H9 (cell line): Measurements from ENCODE around the gene RAB17. TPM values are rescaled to one million over a fixed set of nuclear protein-coding genes. Genes with fewer than 3 reads are reported as not detected.

Experiments used
- DNase-seq: peaks from one replicate; pipeline ENCODE4 v3.0.0-alpha.2; 2017
- H2AFZ ChIP-seq: one replicate; pipeline ENCODE4 v1.6.1; 2013; ENCODE audit warnings: mild to moderate bottlenecking, low read length, control low read depth, moderate library complexity
- H2AK5ac ChIP-seq: 2 replicates; pipeline ENCODE4 v1.6.1; 2013; ENCODE audit warnings: low read length, control low read depth, mixed read lengths; ENCODE audit not compliant: insufficient read length
- H2BK120ac ChIP-seq: one replicate; pipeline ENCODE4 v1.6.1; 2013; ENCODE audit warnings: low read depth, mild to moderate bottlenecking, low read length, control low read depth, inconsistent platforms; ENCODE audit not compliant: poor library complexity, severe bottlenecking
- H2BK12ac ChIP-seq: 2 replicates; pipeline ENCODE4 v1.6.1; 2013; ENCODE audit warnings: low read length, control low read depth, mixed read lengths, low read depth; ENCODE audit not compliant: insufficient read length
- H2BK15ac ChIP-seq: 2 replicates; pipeline ENCODE4 v1.6.1; 2013; ENCODE audit warnings: low read depth, low read length, control low read depth
- H2BK20ac ChIP-seq: one replicate; pipeline ENCODE4 v1.6.1; 2013; ENCODE audit warnings: low read depth, mild to moderate bottlenecking, low read length, control low read depth, inconsistent platforms; ENCODE audit not compliant: poor library complexity, severe bottlenecking
- H2BK5ac ChIP-seq: 2 replicates; pipeline ENCODE4 v1.6.1; 2013; ENCODE audit warnings: low read length, control low read depth, mixed read lengths; ENCODE audit not compliant: insufficient read length
- H3K14ac ChIP-seq: 2 replicates; pipeline ENCODE4 v1.6.1; 2013; ENCODE audit warnings: low read length, control low read depth; ENCODE audit not compliant: insufficient read depth
- H3K18ac ChIP-seq: 2 replicates; pipeline ENCODE4 v1.6.1; 2013; ENCODE audit warnings: low read depth, mild to moderate bottlenecking, mixed read lengths, low read length, control low read depth; ENCODE audit not compliant: insufficient read length
- H3K23ac ChIP-seq: 2 replicates; pipeline ENCODE4 v1.6.1; 2013; ENCODE audit warnings: low read length, control low read depth, mixed read lengths, low read depth; ENCODE audit not compliant: insufficient read length
- H3K23me2 ChIP-seq: 2 replicates; pipeline ENCODE4 v1.6.1; 2013; ENCODE audit warnings: low read depth, mild to moderate bottlenecking, mixed read lengths, low read length, control low read depth; ENCODE audit not compliant: insufficient read length, poor library complexity, severe bottlenecking
- H3K27ac ChIP-seq: 2 replicates; pipeline ENCODE4 v1.5.1; 2013; ENCODE audit warnings: low read length, control low read depth, mixed read lengths, low read depth; ENCODE audit not compliant: insufficient read length
- H3K27me3 ChIP-seq: 2 replicates; pipeline ENCODE4 v1.6.1; 2013; ENCODE audit warnings: low read length, control low read depth, inconsistent platforms; ENCODE audit not compliant: insufficient read depth
- H3K4ac ChIP-seq: 2 replicates; pipeline ENCODE4 v1.6.1; 2013; ENCODE audit warnings: low read depth, mild to moderate bottlenecking, control low read depth, inconsistent platforms, low read length, moderate library complexity
- H3K4me1 ChIP-seq: 2 replicates; pipeline ENCODE4 v1.6.1; 2013; ENCODE audit warnings: low read length, control low read depth, inconsistent platforms; ENCODE audit not compliant: insufficient read depth
- H3K4me2 ChIP-seq: 2 replicates; pipeline ENCODE4 v1.6.1; 2013; ENCODE audit warnings: low read length, control low read depth, mixed read lengths; ENCODE audit not compliant: insufficient read length, insufficient read depth
- H3K56ac ChIP-seq: 2 replicates; pipeline ENCODE4 v1.6.1; 2013; ENCODE audit warnings: low read depth, mild to moderate bottlenecking, mixed read lengths, low read length, control low read depth; ENCODE audit not compliant: insufficient read length
- H3K79me1 ChIP-seq: 2 replicates; pipeline ENCODE4 v1.6.1; 2013; ENCODE audit warnings: low read depth, mild to moderate bottlenecking, moderate library complexity, low read length, control low read depth, inconsistent platforms; ENCODE audit not compliant: insufficient read depth, poor library complexity, severe bottlenecking
- H3K79me2 ChIP-seq: 2 replicates; pipeline ENCODE4 v1.6.1; 2013; ENCODE audit warnings: low read length, control low read depth, inconsistent platforms; ENCODE audit not compliant: insufficient read depth
- H3K9ac ChIP-seq: 2 replicates; pipeline ENCODE4 v1.6.1; 2013; ENCODE audit warnings: low read length, control low read depth, mixed read lengths; ENCODE audit not compliant: insufficient read length; ENCODE audit errors: extremely low read depth
- H3K9me3 ChIP-seq: one replicate; pipeline ENCODE4 v1.6.1; 2013; ENCODE audit warnings: low read depth, low read length, inconsistent platforms; ENCODE audit not compliant: control insufficient read depth
- H3T11ph ChIP-seq: one replicate; pipeline ENCODE4 v1.6.1; 2013; ENCODE audit warnings: mild to moderate bottlenecking, low read length, control low read depth, inconsistent platforms
- H4K20me1 ChIP-seq: one replicate; pipeline ENCODE4 v1.6.1; 2013; ENCODE audit not compliant: control insufficient read depth, insufficient read length, insufficient read depth
- H4K5ac ChIP-seq: 2 replicates; pipeline ENCODE4 v1.6.1; 2013; ENCODE audit warnings: low read depth, mild to moderate bottlenecking, mixed read lengths, low read length, control low read depth; ENCODE audit not compliant: insufficient read length
- H4K8ac ChIP-seq: replicated peaks from 2 replicates; pipeline ENCODE4 v1.6.1; 2013; ENCODE audit warnings: low read length, control low read depth, mixed read lengths, low read depth; ENCODE audit not compliant: insufficient read length
- H4K91ac ChIP-seq: 2 replicates; pipeline ENCODE4 v1.6.1; 2013; ENCODE audit warnings: low read depth, mild to moderate bottlenecking, moderate library complexity, mixed read lengths, low read length, control low read depth; ENCODE audit not compliant: insufficient read length
- H3K27ac Mint-ChIP-seq, 3 experiments: 2 replicates in 2 of 3; 3 replicates in 1 of 3; pipeline ENCODE4 v1.8.0; 2020 to 2021; ENCODE audit warnings: mixed read lengths in 3 of 3, mild to moderate bottlenecking in 1 of 3, moderate library complexity in 1 of 3
- H3K27me3 Mint-ChIP-seq: 2 replicates; pipeline ENCODE4 v1.8.0; 2021; ENCODE audit warnings: low read depth, mild to moderate bottlenecking, moderate library complexity, mixed read lengths
- H3K36me3 Mint-ChIP-seq, 3 experiments: 2 replicates in 2 of 3; 3 replicates in 1 of 3; pipeline ENCODE4 v1.8.0; 2020 to 2021; ENCODE audit warnings: low read depth in 3 of 3, mixed read lengths in 3 of 3; ENCODE audit not compliant: insufficient read depth in 1 of 3
- H3K4me1 Mint-ChIP-seq, 2 experiments: 2 replicates each; pipeline ENCODE4 v1.8.0; 2020; ENCODE audit warnings: mixed read lengths in 2 of 2
- H3K4me3 Mint-ChIP-seq, 2 experiments: 2 replicates in 1 of 2; 3 replicates in 1 of 2; pipeline ENCODE4 v1.8.0; 2020 to 2021; ENCODE audit warnings: mild to moderate bottlenecking in 2 of 2, mixed read lengths in 2 of 2, moderate library complexity in 1 of 2
- H3K9me3 Mint-ChIP-seq, 2 experiments: 2 replicates in 1 of 2; 3 replicates in 1 of 2; pipeline ENCODE4 v1.8.0; 2020; ENCODE audit warnings: mild to moderate bottlenecking in 2 of 2, mixed read lengths in 2 of 2, moderate library complexity in 1 of 2
- CTCF ChIP-seq: fragments of 200-600 bp; sonication (generic); conservative IDR thresholded peaks from 3 replicates; pipeline ENCODE4 v1.8.0; 2021; ENCODE audit warnings: antibody characterized with exemption, mild to moderate bottlenecking
- WGBS: extraction: QIAGEN DNeasy Blood & Tissue Kit; methylation state at CpG from one replicate; pipeline ENCODE4 v1.1.7; 2013; ENCODE audit warnings: missing lambda C conversion rate, low lambda C conversion rate, mixed read lengths; ENCODE audit not compliant: insufficient read length; ENCODE audit errors: extremely low coverage; 5-methylcytosine and 5-hydroxymethylcytosine counted together
- total RNA-seq: library from RNA; stranded (reverse); gene quantifications from 2 replicates; pipeline ENCODE4 v1.2.1, GENCODE V29; 2021

Gene RAB17
- total RNA-seq, 1 experiment from 2014 or later, result 31.9 TPM

GRCh38 chr2:237538001-237538720 lies 52.4 kb downstream of the RAB17 start:
- no peaks in the 10 kb centered on the region; a peak in 1 of 7 replicates for H3K36me3 Mint-ChIP-seq
- H3K79me2 ChIP-seq, result no peaks in the 10 kb centered on the region
- H3K56ac ChIP-seq, result no peak overlapping the region
- H2BK120ac ChIP-seq, result no peak overlapping the region
- no peaks in the 10 kb centered on the region for H3K79me1 ChIP-seq
- no peak overlapping the region for H3K4ac ChIP-seq
- no peak overlapping the region for H2AK5ac ChIP-seq
- peaks cover 3 to 6% of the 10 kb centered on the region in 2 experiments; a peak in 1 of 4 replicates for H3K4me1 Mint-ChIP-seq
- H3K27me3 Mint-ChIP-seq, result peaks cover 13% of the 10 kb centered on the region
- no peak overlapping the region for H3K4me2 ChIP-seq
- no peak overlapping the region for H3K18ac ChIP-seq
- H3K27ac Mint-ChIP-seq, result peak overlapping the region in 1 of 3 experiments; percentile 86; a peak in 1 of 7 replicates
- no peak overlapping the region for H2BK12ac ChIP-seq
- no peak for TF ChIP-seq CTCF
- H3K27me3 ChIP-seq, result no peaks in the 10 kb centered on the region
- no peak overlapping the region for H3K9ac ChIP-seq
- WGBS, result no CpG with 5 or more reads among the region's 29 CpGs
- no peak overlapping the region for H4K91ac ChIP-seq
- no peaks in the 10 kb centered on the region for H3K4me1 ChIP-seq
- no peaks in the 10 kb centered on the region for H3K9me3 ChIP-seq
- H3K23ac ChIP-seq, result no peak overlapping the region
- no peak overlapping the region; the same call in 1 of the 2 replicates for H3K14ac ChIP-seq
- no peak for DNase-seq
- no peak overlapping the region for H3K4me3 Mint-ChIP-seq
- no peak overlapping the region for H3T11ph ChIP-seq
- H2BK5ac ChIP-seq, result no peak overlapping the region
- H3K23me2 ChIP-seq, result peaks cover 2% of the 10 kb centered on the region
- no peak overlapping the region for H2BK15ac ChIP-seq
- no peak overlapping the region for H4K5ac ChIP-seq
- H4K8ac ChIP-seq, result no peak overlapping the region
- H2BK20ac ChIP-seq, result no peak overlapping the region
- no peak overlapping the region for H2AFZ ChIP-seq
- H3K27ac ChIP-seq, result no peak overlapping the region
- no peaks in the 10 kb centered on the region for H4K20me1 ChIP-seq
- peaks cover 0 to 3% of the 10 kb centered on the region in 2 experiments; a peak in 2 of 5 replicates for H3K9me3 Mint-ChIP-seq
